ENCODE results near the gene SNX3.

The SNX3 gene

GRCh38 chr6:108203189-108204112 lies 57.4 kb downstream of the SNX3 start (continued):
- TF ChIP-seq TOX (CRISPR knock-in tag; IDR thresholded peaks at IDR 0.05; ENCODE audit: borderline replicate concordance): no peak
- no peak for TF ChIP-seq GLIS3 (CRISPR knock-in tag; IDR thresholded peaks at IDR 0.05)
- no peak for TF ChIP-seq TSHZ2 (CRISPR knock-in tag; IDR thresholded peaks at IDR 0.05)

- TF ChIP-seq ZFP3 (CRISPR knock-in tag; IDR thresholded peaks at IDR 0.05) (no peak), ISL1 (CRISPR knock-in tag; IDR thresholded peaks at IDR 0.05) (no peak), TSHZ2 (CRISPR knock-in tag; IDR thresholded peaks at IDR 0.05) (no peak), ARNTL (CRISPR knock-in tag; IDR thresholded peaks at IDR 0.05; ENCODE audit: borderline replicate concordance, low read depth) (no peak), TCF4 (CRISPR knock-in tag; IDR thresholded peaks at IDR 0.05; ENCODE audit: borderline replicate concordance) (no peak), TOX (CRISPR knock-in tag; IDR thresholded peaks at IDR 0.05; ENCODE audit: borderline replicate concordance) (no peak), ZC3H10 (CRISPR knock-in tag; IDR thresholded peaks at IDR 0.05) (no peak), ZFP30 (CRISPR knock-in tag; IDR thresholded peaks at IDR 0.05) (no peak), ESRRG (CRISPR knock-in tag; IDR thresholded peaks at IDR 0.05) (no peak), GLIS3 (CRISPR knock-in tag; IDR thresholded peaks at IDR 0.05) (no peak), CSRNP3 (CRISPR knock-in tag; IDR thresholded peaks at IDR 0.05) (no peak), CSDC2 (CRISPR knock-in tag; IDR thresholded peaks at IDR 0.05) (no peak), BACH2 (CRISPR knock-in tag; IDR thresholded peaks at IDR 0.05; ENCODE audit: borderline replicate concordance) (no peak), SNAI2 (CRISPR knock-in tag; IDR thresholded peaks at IDR 0.05) (no peak), RARB (CRISPR knock-in tag; IDR thresholded peaks at IDR 0.05) (no peak), PPARA (CRISPR knock-in tag; IDR thresholded peaks at IDR 0.05; ENCODE audit: borderline replicate concordance) (no peak)
- TF ChIP-seq, protein P1, sequence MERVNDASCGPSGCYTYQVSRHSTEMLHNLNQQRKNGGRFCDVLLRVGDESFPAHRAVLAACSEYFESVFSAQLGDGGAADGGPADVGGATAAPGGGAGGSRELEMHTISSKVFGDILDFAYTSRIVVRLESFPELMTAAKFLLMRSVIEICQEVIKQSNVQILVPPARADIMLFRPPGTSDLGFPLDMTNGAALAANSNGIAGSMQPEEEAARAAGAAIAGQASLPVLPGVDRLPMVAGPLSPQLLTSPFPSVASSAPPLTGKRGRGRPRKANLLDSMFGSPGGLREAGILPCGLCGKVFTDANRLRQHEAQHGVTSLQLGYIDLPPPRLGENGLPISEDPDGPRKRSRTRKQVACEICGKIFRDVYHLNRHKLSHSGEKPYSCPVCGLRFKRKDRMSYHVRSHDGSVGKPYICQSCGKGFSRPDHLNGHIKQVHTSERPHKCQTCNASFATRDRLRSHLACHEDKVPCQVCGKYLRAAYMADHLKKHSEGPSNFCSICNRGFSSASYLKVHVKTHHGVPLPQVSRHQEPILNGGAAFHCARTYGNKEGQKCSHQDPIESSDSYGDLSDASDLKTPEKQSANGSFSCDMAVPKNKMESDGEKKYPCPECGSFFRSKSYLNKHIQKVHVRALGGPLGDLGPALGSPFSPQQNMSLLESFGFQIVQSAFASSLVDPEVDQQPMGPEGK (CRISPR knock-in tag; IDR thresholded peaks at IDR 0.05; ENCODE audit: borderline replicate concordance): no peak
- TF ChIP-seq, protein P2, sequence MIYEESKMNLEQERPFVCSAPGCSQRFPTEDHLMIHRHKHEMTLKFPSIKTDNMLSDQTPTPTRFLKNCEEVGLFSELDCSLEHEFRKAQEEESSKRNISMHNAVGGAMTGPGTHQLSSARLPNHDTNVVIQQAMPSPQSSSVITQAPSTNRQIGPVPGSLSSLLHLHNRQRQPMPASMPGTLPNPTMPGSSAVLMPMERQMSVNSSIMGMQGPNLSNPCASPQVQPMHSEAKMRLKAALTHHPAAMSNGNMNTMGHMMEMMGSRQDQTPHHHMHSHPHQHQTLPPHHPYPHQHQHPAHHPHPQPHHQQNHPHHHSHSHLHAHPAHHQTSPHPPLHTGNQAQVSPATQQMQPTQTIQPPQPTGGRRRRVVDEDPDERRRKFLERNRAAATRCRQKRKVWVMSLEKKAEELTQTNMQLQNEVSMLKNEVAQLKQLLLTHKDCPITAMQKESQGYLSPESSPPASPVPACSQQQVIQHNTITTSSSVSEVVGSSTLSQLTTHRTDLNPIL (CRISPR knock-in tag; IDR thresholded peaks at IDR 0.05; ENCODE audit: low read depth): no peak
- TF ChIP-seq, protein P3, sequence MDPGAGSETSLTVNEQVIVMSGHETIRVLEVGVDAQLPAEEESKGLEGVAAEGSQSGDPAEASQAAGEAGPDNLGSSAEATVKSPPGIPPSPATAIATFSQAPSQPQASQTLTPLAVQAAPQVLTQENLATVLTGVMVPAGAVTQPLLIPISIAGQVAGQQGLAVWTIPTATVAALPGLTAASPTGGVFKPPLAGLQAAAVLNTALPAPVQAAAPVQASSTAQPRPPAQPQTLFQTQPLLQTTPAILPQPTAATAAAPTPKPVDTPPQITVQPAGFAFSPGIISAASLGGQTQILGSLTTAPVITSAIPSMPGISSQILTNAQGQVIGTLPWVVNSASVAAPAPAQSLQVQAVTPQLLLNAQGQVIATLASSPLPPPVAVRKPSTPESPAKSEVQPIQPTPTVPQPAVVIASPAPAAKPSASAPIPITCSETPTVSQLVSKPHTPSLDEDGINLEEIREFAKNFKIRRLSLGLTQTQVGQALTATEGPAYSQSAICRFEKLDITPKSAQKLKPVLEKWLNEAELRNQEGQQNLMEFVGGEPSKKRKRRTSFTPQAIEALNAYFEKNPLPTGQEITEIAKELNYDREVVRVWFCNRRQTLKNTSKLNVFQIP (CRISPR knock-in tag; IDR thresholded peaks at IDR 0.05; ENCODE audit: borderline replicate concordance, low read depth): no peak
- ATAC-seq: no peak; the same call in 2 of the 3 replicates
Measured at GRCh38 chr6:108200631-108201030, 60.2 kb downstream of the SNX3 start.

Measured in SK-N-SH treated with all-trans-retinoic acid at 6 μM for 48 hours (cell line).